K562 (cell line): ENCODE measurements around the gene BLZF1. TPM values are rescaled to one million over a fixed set of nuclear protein-coding genes. Genes with fewer than 3 reads are reported as not detected.

Experiments
- HIVEP1 ChIP-seq: fragments of 250-450 bp; sonication (Bioruptor Pico); IDR thresholded peaks from 2 replicates; pipeline ENCODE4 v1.4.0; 2020; ENCODE audit warnings: mild to moderate bottlenecking
- MYBL2 ChIP-seq, 2 experiments: fragments of 450-650 bp in 1 of 2; sonication (generic) in 1 of 2; formaldehyde crosslinking in 1 of 2; IDR thresholded peaks; 2 replicates each; pipeline versions ENCODE4 v1.6.1 to v1.8.1; 2017 to 2022; ENCODE audit warnings: borderline replicate concordance in 1 of 2, inconsistent platforms in 1 of 2, low read depth in 1 of 2, mild to moderate bottlenecking in 1 of 2, missing genetic modification reagents in 1 of 2, moderate library complexity in 1 of 2
- ZNF184 ChIP-seq: sonication (generic); formaldehyde crosslinking; IDR thresholded peaks from 2 replicates; pipeline ENCODE4 v1.5.0; 2020; ENCODE audit warnings: missing genetic modification reagents
- ZNF354B ChIP-seq: fragments of 250-450 bp; sonication (Bioruptor Pico); IDR thresholded peaks from 2 replicates; pipeline ENCODE4 v1.4.0; 2020
- polyA plus RNA-seq, 8 experiments: library from polyadenylated mRNA; depleted of rRNA in 4 of 8; stranded (reverse) in 5 of 8; unstranded in 3 of 8; fragments of >200 nt; fragmentation: Nextera tagmentation in 2 of 8; fragmentation: Illumina TruSeq in 1 of 8; extraction: Ambion mirVana in 2 of 8; extraction: Trizol in 1 of 8; gene quantifications; 2 replicates each; pipeline versions ENCODE4 v1.2.1 to v1.2.3, GENCODE V29; 2011 to 2014; ENCODE audit warnings: inconsistent platforms in 1 of 8, missing spikeins in 1 of 8
- total RNA-seq, 7 experiments: library from RNA; depleted of rRNA in 6 of 7; stranded (reverse); fragments of >200 nt in 6 of 7; fragmentation: Illumina TruSeq in 2 of 7; extraction: Trizol in 2 of 7; gene quantifications; 2 replicates each; pipeline versions ENCODE4 v1.2.1 to v1.2.3, GENCODE V29; 2011 to 2021; ENCODE audit warnings: low replicate concordance in 1 of 7
- TF ChIP-seq, protein P1 (sequence below), 2 experiments: fragments of 450-650 bp; formaldehyde crosslinking in 1 of 2; IDR thresholded peaks; 2 replicates each; pipeline versions ENCODE4 v1.4.0 to v1.6.1; 2014 to 2020; ENCODE audit warnings: mild to moderate bottlenecking in 2 of 2, borderline replicate concordance in 1 of 2, low read depth in 1 of 2
- TF ChIP-seq, protein P2 (sequence below): sonication (generic); formaldehyde crosslinking; IDR thresholded peaks from 2 replicates; pipeline ENCODE4 v1.8.0; 2022; ENCODE audit warnings: missing genetic modification reagents, mild to moderate bottlenecking, moderate library complexity, borderline replicate concordance
- TF ChIP-seq, protein P3 (sequence below): fragments of 250-450 bp; sonication (Bioruptor Pico); IDR thresholded peaks from 2 replicates; pipeline ENCODE4 v1.4.0; 2020; ENCODE audit warnings: mild to moderate bottlenecking, moderate library complexity, borderline replicate concordance
- TF ChIP-seq, protein P4 (sequence below): fragments of 450-650 bp; IDR thresholded peaks from one replicate; pipeline ENCODE4 v1.6.1; 2018; ENCODE audit warnings: mild to moderate bottlenecking, moderate library complexity; ENCODE audit not compliant: partially characterized antibody
- TF ChIP-seq, protein P5 (sequence below), 2 experiments: fragments of 200-800 bp in 1 of 2; sonication (Bioruptor generic) in 1 of 2; sonication (generic) in 1 of 2; formaldehyde crosslinking in 1 of 2; IDR thresholded peaks in 1 of 2; conservative IDR thresholded peaks in 1 of 2; 2 replicates each; pipeline versions ENCODE4 v1.5.0 to v1.6.1; 2016 to 2020; ENCODE audit warnings: missing compliant biosample characterization in 1 of 2, missing genetic modification characterization in 1 of 2, missing genetic modification reagents in 1 of 2

Gene BLZF1
- total and polyA plus RNA-seq, 9 of the 15 experiments (the other 6 are each of a cell fraction or from before 2014, with no cell fraction given), result 20.5 to 32.8 (median 25.3) TPM

DNA sequence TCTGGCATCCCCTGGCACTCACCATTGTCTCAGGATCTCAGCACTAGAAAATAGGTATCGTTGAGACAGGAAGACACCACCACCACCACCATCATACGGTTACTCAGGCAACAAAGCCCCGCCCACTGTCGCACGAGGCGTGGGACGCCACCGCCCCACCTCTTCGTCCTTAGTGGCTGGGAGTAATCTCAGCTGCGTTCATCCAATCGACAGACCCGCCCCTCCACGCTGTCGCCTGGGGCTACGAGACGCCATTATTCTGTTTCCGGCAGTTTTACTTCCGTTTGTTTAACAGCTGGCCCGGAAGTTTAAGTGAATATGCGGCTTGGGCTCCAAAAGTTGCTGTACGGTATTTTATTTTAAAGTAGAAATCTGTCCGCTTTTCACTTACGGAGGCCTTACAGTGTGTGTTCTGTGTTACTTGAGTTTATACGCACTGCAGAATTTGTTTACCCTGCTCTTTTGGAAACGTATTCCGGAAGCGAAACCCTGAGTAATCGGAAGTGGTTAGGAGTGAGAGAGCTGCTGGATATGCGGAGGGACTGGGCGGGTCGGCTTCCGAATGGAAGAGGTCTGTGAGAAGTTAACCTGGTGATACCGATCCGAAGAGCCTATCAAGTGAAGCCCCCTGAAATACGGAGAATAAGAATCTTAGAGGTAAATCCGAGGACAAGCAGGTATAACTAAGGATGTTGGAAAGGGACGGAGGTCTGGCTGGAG is at the start of gene BLZF1, which contains the start of gene NME7 (continued):
- TF ChIP-seq, protein P1, sequence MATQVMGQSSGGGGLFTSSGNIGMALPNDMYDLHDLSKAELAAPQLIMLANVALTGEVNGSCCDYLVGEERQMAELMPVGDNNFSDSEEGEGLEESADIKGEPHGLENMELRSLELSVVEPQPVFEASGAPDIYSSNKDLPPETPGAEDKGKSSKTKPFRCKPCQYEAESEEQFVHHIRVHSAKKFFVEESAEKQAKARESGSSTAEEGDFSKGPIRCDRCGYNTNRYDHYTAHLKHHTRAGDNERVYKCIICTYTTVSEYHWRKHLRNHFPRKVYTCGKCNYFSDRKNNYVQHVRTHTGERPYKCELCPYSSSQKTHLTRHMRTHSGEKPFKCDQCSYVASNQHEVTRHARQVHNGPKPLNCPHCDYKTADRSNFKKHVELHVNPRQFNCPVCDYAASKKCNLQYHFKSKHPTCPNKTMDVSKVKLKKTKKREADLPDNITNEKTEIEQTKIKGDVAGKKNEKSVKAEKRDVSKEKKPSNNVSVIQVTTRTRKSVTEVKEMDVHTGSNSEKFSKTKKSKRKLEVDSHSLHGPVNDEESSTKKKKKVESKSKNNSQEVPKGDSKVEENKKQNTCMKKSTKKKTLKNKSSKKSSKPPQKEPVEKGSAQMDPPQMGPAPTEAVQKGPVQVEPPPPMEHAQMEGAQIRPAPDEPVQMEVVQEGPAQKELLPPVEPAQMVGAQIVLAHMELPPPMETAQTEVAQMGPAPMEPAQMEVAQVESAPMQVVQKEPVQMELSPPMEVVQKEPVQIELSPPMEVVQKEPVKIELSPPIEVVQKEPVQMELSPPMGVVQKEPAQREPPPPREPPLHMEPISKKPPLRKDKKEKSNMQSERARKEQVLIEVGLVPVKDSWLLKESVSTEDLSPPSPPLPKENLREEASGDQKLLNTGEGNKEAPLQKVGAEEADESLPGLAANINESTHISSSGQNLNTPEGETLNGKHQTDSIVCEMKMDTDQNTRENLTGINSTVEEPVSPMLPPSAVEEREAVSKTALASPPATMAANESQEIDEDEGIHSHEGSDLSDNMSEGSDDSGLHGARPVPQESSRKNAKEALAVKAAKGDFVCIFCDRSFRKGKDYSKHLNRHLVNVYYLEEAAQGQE (IDR thresholded peaks at IDR 0.05; ENCODE audit: borderline replicate concordance), result no peak
- TF ChIP-seq, protein P1 (CRISPR knock-in tag; IDR thresholded peaks at IDR 0.05; ENCODE audit: low read depth), result no peak
- TF ChIP-seq, protein P2, sequence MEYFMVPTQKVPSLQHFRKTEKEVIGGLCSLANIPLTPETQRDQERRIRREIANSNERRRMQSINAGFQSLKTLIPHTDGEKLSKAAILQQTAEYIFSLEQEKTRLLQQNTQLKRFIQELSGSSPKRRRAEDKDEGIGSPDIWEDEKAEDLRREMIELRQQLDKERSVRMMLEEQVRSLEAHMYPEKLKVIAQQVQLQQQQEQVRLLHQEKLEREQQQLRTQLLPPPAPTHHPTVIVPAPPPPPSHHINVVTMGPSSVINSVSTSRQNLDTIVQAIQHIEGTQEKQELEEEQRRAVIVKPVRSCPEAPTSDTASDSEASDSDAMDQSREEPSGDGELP, result peak; percentile 100
- TF ChIP-seq, protein P3, sequence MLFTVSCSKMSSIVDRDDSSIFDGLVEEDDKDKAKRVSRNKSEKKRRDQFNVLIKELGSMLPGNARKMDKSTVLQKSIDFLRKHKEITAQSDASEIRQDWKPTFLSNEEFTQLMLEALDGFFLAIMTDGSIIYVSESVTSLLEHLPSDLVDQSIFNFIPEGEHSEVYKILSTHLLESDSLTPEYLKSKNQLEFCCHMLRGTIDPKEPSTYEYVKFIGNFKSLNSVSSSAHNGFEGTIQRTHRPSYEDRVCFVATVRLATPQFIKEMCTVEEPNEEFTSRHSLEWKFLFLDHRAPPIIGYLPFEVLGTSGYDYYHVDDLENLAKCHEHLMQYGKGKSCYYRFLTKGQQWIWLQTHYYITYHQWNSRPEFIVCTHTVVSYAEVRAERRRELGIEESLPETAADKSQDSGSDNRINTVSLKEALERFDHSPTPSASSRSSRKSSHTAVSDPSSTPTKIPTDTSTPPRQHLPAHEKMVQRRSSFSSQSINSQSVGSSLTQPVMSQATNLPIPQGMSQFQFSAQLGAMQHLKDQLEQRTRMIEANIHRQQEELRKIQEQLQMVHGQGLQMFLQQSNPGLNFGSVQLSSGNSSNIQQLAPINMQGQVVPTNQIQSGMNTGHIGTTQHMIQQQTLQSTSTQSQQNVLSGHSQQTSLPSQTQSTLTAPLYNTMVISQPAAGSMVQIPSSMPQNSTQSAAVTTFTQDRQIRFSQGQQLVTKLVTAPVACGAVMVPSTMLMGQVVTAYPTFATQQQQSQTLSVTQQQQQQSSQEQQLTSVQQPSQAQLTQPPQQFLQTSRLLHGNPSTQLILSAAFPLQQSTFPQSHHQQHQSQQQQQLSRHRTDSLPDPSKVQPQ (CRISPR knock-in tag), result no peak
- TF ChIP-seq HIVEP1 (CRISPR knock-in tag) (no peak), MYBL2 (IDR thresholded peaks at IDR 0.05; ENCODE audit: low read depth) (no peak; the same call in 1 of the 2 replicates), MYBL2 (CRISPR knock-in tag; IDR thresholded peaks at IDR 0.05; ENCODE audit: borderline replicate concordance) (no peak), ZNF354B (CRISPR knock-in tag) (no peak), ZNF184 (CRISPR knock-in tag) (no peak)
- TF ChIP-seq, protein P4, sequence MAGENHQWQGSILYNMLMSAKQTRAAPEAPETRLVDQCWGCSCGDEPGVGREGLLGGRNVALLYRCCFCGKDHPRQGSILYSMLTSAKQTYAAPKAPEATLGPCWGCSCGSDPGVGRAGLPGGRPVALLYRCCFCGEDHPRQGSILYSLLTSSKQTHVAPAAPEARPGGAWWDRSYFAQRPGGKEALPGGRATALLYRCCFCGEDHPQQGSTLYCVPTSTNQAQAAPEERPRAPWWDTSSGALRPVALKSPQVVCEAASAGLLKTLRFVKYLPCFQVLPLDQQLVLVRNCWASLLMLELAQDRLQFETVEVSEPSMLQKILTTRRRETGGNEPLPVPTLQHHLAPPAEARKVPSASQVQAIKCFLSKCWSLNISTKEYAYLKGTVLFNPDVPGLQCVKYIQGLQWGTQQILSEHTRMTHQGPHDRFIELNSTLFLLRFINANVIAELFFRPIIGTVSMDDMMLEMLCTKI, result no peak
- TF ChIP-seq, protein P5, sequence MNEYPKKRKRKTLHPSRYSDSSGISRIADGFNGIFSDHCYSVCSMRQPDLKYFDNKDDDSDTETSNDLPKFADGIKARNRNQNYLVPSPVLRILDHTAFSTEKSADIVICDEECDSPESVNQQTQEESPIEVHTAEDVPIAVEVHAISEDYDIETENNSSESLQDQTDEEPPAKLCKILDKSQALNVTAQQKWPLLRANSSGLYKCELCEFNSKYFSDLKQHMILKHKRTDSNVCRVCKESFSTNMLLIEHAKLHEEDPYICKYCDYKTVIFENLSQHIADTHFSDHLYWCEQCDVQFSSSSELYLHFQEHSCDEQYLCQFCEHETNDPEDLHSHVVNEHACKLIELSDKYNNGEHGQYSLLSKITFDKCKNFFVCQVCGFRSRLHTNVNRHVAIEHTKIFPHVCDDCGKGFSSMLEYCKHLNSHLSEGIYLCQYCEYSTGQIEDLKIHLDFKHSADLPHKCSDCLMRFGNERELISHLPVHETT (CRISPR knock-in tag; conservative IDR thresholded peaks at IDR 0.05 in 1 of 2, IDR thresholded peaks at IDR 0.05 in 1 of 2), result no peak
